AML-193 (cell line): Measurements from ENCODE around the gene XAB2.

ENCODE experiments used
- DNase-seq, 2 experiments: peaks; one replicate each; lab custom pipeline; 2025; lab: John Stamatoyannopoulos, UW

The XAB2 gene

GRCh38 chr19:7611541-7612279 lies 17.6 kb downstream of the XAB2 start:
- DNase-seq: no peak

- DNase-seq: no peak
These were observed 18.7 kb downstream of the XAB2 start for GRCh38 chr19:7610491-7611240.

- no peak for DNase-seq
These were observed 21.3 kb downstream of the XAB2 start for GRCh38 chr19:7607874-7608560.

- no peak for DNase-seq
These were observed 22.0 kb downstream of the XAB2 start for GRCh38 chr19:7607212-7607873.

GRCh38 chr19:7606289-7606688 lies 23.1 kb downstream of the XAB2 start:
- DNase-seq: no peak

- DNase-seq: no peak
These were observed 23.7 kb downstream of the XAB2 start for GRCh38 chr19:7605490-7606222.

GRCh38 chr19:7603919-7604318 lies 25.4 kb downstream of the XAB2 start:
- no peak for DNase-seq

GRCh38 chr19:7602935-7603497 lies 26.3 kb downstream of the XAB2 start:
- DNase-seq: no peak

- DNase-seq: no peak
These were observed 27.0 kb downstream of the XAB2 start for GRCh38 chr19:7602240-7602934.

- DNase-seq: no peak
These were observed 28.6 kb downstream of the XAB2 start for GRCh38 chr19:7600721-7601120.

GRCh38 chr19:7598180-7598579 lies 31.2 kb downstream of the XAB2 start:
- no peak for DNase-seq

- no peak for DNase-seq
These were observed 31.7 kb downstream of the XAB2 start for GRCh38 chr19:7597689-7598088.

- DNase-seq: no peak
These were observed 33.0 kb downstream of the XAB2 start for GRCh38 chr19:7596211-7596937.

GRCh38 chr19:7595466-7596133 lies 33.7 kb downstream of the XAB2 start, which contains the start of gene CAMSAP3:
Gene CAMSAP3 (plus strand): TSS chr19:7595863. CDS start chr19:7596003, 140 bp downstream.
- DNase-seq: no peak

- DNase-seq: no peak
These were observed 39.1 kb downstream of the XAB2 start for GRCh38 chr19:7590256-7590655.

- no peak for DNase-seq
These were observed 39.5 kb downstream of the XAB2 start for GRCh38 chr19:7589822-7590221.

- DNase-seq: no peak
These were observed 46.9 kb downstream of the XAB2 start for GRCh38 chr19:7582446-7582845.

- DNase-seq: no peak
These were observed 50.2 kb downstream of the XAB2 start for GRCh38 chr19:7579182-7579581.

GRCh38 chr19:7578127-7578526 lies 51.2 kb downstream of the XAB2 start:
- DNase-seq: no peak
